Putamen (tissue), 1 donor: Measurements from ENCODE around the gene USP53.
"Not testable (repeated sequence)": the region's sequence is repeated elsewhere in the genome, so short reads cannot be mapped to it uniquely, and the experiment has no call there.

Experiments
- DNase-seq: peaks from one replicate; pipeline ENCODE4 v3.0.0-alpha.2; 2016; ENCODE audit warnings: low spot score

Gene USP53

GRCh38 chr4:119212234-119212963 lies at the start of gene USP53:
USP53 (plus strand) TSS chr4:119212713; CDS start chr4:119239760, 27,047 bp downstream.
- peak; percentile 90 for DNase-seq

- no peak for DNase-seq
Observed at GRCh38 chr4:119165767-119166166, 46.7 kb upstream of the USP53 start.

- no peak for DNase-seq
Observed at GRCh38 chr4:119170195-119170594, 42.3 kb upstream of the USP53 start.

- no peak for DNase-seq
Observed at GRCh38 chr4:119172223-119172622, 40.3 kb upstream of the USP53 start.

- not testable (repeated sequence) for DNase-seq
Observed at GRCh38 chr4:119173729-119174361, 38.7 kb upstream of the USP53 start.

GRCh38 chr4:119179011-119179410 lies 33.5 kb upstream of the USP53 start:
- DNase-seq, result no peak

- no peak for DNase-seq
Observed at GRCh38 chr4:119184128-119184527, 28.4 kb upstream of the USP53 start.

GRCh38 chr4:119189638-119190037 lies 22.9 kb upstream of the USP53 start:
- no peak for DNase-seq

- DNase-seq, result no peak
Observed at GRCh38 chr4:119190354-119190753, 22.2 kb upstream of the USP53 start.

GRCh38 chr4:119191505-119191904 lies 21.0 kb upstream of the USP53 start:
- no peak for DNase-seq

- DNase-seq, result no peak
Observed at GRCh38 chr4:119197772-119198212, 14.7 kb upstream of the USP53 start.

GRCh38 chr4:119204916-119205315 lies 7.6 kb upstream of the USP53 start:
- DNase-seq, result peak; percentile 11

GRCh38 chr4:119205690-119206089 lies 6.8 kb upstream of the USP53 start:
- no peak for DNase-seq

GRCh38 chr4:119206178-119206577 lies 6.3 kb upstream of the USP53 start:
- DNase-seq, result no peak

GRCh38 chr4:119207051-119207450 lies 5.5 kb upstream of the USP53 start:
- no peak for DNase-seq

GRCh38 chr4:119209077-119209476 lies 3.4 kb upstream of the USP53 start:
- no peak for DNase-seq

- DNase-seq, result no peak
Observed at GRCh38 chr4:119209586-119209985, 2.9 kb upstream of the USP53 start.

GRCh38 chr4:119210775-119211174 lies 1.7 kb upstream of the USP53 start:
- no peak for DNase-seq

- DNase-seq, result no peak
Observed at GRCh38 chr4:119211867-119212233, 663 bp upstream of the USP53 start.

- peak; percentile 62 for DNase-seq
Observed at GRCh38 chr4:119212964-119213606, 572 bp downstream of the USP53 start.

- DNase-seq, result no peak
Observed at GRCh38 chr4:119218093-119218492, 5.6 kb downstream of the USP53 start.

GRCh38 chr4:119221412-119221811 lies 8.9 kb downstream of the USP53 start:
- DNase-seq, result no peak

- no peak for DNase-seq
Observed at GRCh38 chr4:119227690-119228089, 15.2 kb downstream of the USP53 start.
